H54 (cell line): Measurements from ENCODE around the gene CACNB3.
"Not testable (repeated sequence)": the region's sequence is repeated elsewhere in the genome, so short reads cannot be mapped to it uniquely, and the experiment has no call there.

Experiments
- DNase-seq: peaks from one replicate; pipeline ENCODE4 v3.0.0; 2011; ENCODE audit warnings: low spot score, mixed read lengths; ENCODE audit not compliant: insufficient read length
- FAIRE-seq: peaks from 3 replicates; lab custom pipeline; 2011; peaks lifted over from hg19 to GRCh38; lab: Jason Lieb, UNC
- POLR2A ChIP-seq: IDR thresholded peaks from 2 replicates; pipeline ENCODE4 v1.6.1; 2011; ENCODE audit warnings: low read depth, mild to moderate bottlenecking, low read length

CACNB3 gene

GRCh38 chr12:48832321-48833060, 14.2 kb downstream of the CACNB3 start:
- FAIRE-seq, result no peak
- no peak for TF ChIP-seq POLR2A

GRCh38 chr12:48838048-48838447, 19.8 kb downstream of the CACNB3 start:
- FAIRE-seq (no peak), DNase-seq (no peak)
- no peak for TF ChIP-seq POLR2A

More at GRCh38 chr12:48832321-48833060, 14.2 kb downstream of the CACNB3 start:
- no peak for DNase-seq

- not testable (repeated sequence) for FAIRE-seq, DNase-seq
These were observed 23.7 kb downstream of the CACNB3 start for GRCh38 chr12:48842021-48842420.

- TF ChIP-seq POLR2A, result peak; percentile 84
These were observed 33.8 kb downstream of the CACNB3 start, which contains the start of gene DDX23 for GRCh38 chr12:48851883-48852733. DDX23 (minus strand) TSS chr12:48852163; CDS start chr12:48845782, 6,381 bp downstream.

GRCh38 chr12:48852734-48853688, 34.7 kb downstream of the CACNB3 start:
- TF ChIP-seq POLR2A, result no peak
- FAIRE-seq, result peak; percentile 75
- DNase-seq, result peak; percentile 74

More at GRCh38 chr12:48851883-48852733, 33.8 kb downstream of the CACNB3 start, which contains the start of gene DDX23:
- FAIRE-seq, result peak; percentile 86
- peak; percentile 95 for DNase-seq

- no peak for TF ChIP-seq POLR2A
- FAIRE-seq, result no peak
- DNase-seq, result no peak
These were observed 36.2 kb downstream of the CACNB3 start for GRCh38 chr12:48854488-48854887.

- DNase-seq, FAIRE-seq: not testable (repeated sequence)
These were observed 36.6 kb downstream of the CACNB3 start for GRCh38 chr12:48854932-48855331.

GRCh38 chr12:48856379-48856778, 38.1 kb downstream of the CACNB3 start:
- FAIRE-seq (no peak), DNase-seq (no peak)
- no peak for TF ChIP-seq POLR2A

GRCh38 chr12:48857278-48857994, 39.1 kb downstream of the CACNB3 start:
- no peak for FAIRE-seq
- DNase-seq, result no peak
- no peak for TF ChIP-seq POLR2A

GRCh38 chr12:48858043-48858442, 39.7 kb downstream of the CACNB3 start:
- FAIRE-seq (no peak), DNase-seq (no peak)
- no peak for TF ChIP-seq POLR2A

- no peak for DNase-seq
- no peak for FAIRE-seq
- TF ChIP-seq POLR2A, result no peak
These were observed 41.3 kb downstream of the CACNB3 start for GRCh38 chr12:48859607-48860006.

- not testable (repeated sequence) for DNase-seq, FAIRE-seq
These were observed 41.9 kb downstream of the CACNB3 start for GRCh38 chr12:48860236-48860635.

- DNase-seq (no peak), FAIRE-seq (no peak)
- no peak for TF ChIP-seq POLR2A
These were observed 42.8 kb downstream of the CACNB3 start for GRCh38 chr12:48861111-48861510.
